ENCODE measurements around the gene GGT1.
A peak's percentile ranks its signal among the peaks of the same experiment; 100 is the strongest.
"Not testable (repeated sequence)": the region's sequence is repeated elsewhere in the genome, so short reads cannot be mapped to it uniquely, and the experiment has no call there.

The GGT1 gene

GRCh38 chr22:24599958-24600715 lies 2.9 kb upstream of the GGT1 start:
- DNase-seq = not testable (repeated sequence)

DNA sequence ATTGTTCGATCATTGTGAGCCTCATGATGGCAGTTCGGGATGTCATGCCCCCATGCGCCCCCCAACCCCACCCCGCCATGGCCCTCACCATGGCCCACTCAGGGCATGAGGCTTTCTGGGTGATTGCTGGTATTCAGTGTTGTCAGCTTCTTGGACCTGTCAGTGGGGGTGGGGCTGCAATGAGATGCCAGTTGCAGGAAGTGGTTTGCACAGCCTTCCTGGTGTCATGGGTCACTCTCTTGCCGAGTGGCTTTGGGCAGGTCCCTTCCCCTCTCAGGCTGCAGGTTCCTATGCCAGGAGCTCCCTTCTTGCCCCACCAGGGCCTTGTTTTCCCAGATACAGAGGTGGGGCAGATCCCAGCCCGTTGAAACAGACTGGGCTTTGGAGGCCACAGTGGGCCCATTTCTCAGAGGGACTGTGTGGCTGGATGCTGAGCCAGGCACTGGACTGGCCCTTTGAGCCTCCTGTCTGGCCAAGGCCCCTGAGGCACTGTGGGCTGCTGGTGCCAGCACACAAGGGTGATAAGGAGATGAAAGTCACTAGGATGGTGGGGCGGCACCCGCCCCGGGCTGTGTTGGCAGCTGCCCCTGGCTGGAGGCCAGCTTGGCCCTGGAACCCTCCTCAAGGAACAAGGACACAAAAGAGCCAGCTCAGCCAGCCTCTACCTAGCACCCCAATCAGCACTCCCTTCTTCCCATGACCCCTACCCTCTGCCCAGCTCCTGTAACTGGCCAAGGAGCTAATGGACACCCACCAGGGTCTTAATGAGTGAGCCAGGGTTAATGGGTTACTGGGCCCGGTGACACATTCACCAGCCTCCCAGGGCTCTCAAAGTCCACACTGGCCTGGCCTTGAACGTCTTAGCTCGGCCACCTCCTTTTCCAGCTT lies 1.5 kb upstream of the GGT1 start:
- no peak for DNase-seq

- not testable (repeated sequence) for DNase-seq
Measured at GRCh38 chr22:24602105-24602749, 766 bp upstream of the GGT1 start.

- not testable (repeated sequence) for DNase-seq
Measured at GRCh38 chr22:24603770-24604629, 1.0 kb downstream of the GGT1 start.

DNA sequence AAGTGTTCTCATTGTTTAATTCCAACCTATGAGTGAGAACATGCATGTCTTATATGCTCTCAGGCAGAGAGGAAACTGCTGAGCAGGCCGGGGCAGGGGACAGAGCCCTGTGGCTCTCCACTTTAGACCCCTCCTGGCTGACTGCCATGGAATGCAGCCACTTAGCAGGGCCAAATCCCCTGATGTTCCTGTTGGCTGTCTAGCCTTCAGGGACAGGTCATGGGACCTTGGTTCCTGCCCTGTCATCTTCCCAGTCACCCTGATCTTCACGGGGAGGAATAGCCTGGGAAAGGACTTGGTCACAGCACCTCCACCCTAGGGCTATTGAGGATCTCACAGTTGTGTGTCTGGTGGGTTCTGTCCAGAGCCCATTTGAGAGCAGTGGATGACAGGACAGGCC lies 3.3 kb downstream of the GGT1 start:
- DNase-seq = not testable (repeated sequence)

DNA sequence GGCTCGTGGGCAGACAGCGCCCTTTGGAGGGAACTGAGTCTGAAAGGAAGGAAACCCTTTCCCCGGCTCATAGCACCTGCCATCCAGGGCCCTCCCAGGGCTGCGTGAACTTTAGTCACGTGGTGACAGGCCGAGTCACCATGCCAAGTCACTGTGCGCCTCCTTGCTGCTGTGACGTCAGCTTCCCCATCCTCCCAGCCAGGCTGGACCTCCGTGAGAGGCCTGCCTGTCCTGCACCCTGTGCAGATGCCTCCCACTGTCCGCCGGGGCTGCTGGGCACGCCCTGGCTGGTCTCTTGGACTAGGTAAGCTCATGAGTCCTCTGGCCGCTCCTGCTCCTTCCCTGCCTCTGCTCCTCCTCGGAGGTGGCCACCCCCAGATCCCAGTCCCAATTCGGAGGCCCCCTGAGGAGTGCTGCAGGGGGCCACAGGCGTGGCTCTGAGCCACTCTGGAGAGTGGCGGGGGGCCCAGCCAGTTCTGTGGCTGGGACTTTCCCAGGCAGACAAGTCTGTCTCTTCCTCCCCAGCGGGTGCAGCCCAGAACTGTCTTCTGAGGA lies 4.5 kb downstream of the GGT1 start:
- peak; percentile 30 for DNase-seq

DNA sequence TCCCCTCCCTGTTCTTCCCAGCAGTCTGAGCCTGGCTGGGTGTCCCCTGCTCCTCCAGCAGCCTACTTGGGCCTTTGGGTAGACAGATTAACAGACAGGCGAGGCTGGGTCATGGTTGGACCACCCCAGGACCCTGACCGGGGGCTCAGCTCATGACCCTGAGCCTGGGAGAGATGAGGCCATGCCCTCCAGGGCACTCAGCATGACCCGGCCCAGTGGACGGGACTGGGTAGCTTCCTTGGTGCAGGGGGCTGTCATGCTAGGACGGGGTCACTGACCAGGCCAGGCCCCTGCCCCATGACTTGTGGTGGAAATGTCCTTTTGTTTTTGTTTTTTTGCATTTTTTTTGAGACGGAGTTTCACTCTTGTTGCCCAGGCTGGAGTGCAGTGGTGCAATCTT lies 5.3 kb downstream of the GGT1 start:
- DNase-seq = not testable (repeated sequence)

GRCh38 chr22:24609888-24610287 lies 6.9 kb downstream of the GGT1 start:
- DNase-seq = not testable (repeated sequence)

GRCh38 chr22:24614794-24615193 lies 11.8 kb downstream of the GGT1 start:
- not testable (repeated sequence) for DNase-seq

- not testable (repeated sequence) for DNase-seq
Measured at GRCh38 chr22:24621244-24621643, 18.3 kb downstream of the GGT1 start.

- DNase-seq = not testable (repeated sequence)
Measured at GRCh38 chr22:24622596-24622995, 19.6 kb downstream of the GGT1 start.

DNA sequence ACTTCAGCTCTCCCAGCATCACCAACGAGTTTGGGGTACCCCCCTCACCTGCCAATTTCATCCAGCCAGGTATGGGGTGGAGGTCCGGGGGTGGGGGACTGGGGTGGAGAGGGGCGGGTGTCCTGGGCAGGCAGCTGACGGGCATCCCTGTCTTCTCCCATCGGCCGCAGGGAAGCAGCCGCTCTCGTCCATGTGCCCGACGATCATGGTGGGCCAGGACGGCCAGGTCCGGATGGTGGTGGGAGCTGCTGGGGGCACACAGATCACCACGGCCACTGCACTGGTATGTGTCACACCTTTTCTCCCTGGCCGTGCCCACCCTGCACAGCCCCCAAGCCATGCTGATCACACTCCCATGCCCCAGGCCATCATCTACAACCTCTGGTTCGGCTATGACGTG lies 24.9 kb downstream of the GGT1 start:
- DNase-seq = not testable (repeated sequence)

GRCh38 chr22:24629069-24629468 lies 26.1 kb downstream of the GGT1 start:
- not testable (repeated sequence) for DNase-seq

GRCh38 chr22:24630812-24631427 lies 27.9 kb downstream of the GGT1 start:
- DNase-seq = not testable (repeated sequence)

- not testable (repeated sequence) for DNase-seq
Measured at GRCh38 chr22:24631430-24632122, 28.6 kb downstream of the GGT1 start.

GRCh38 chr22:24632642-24633041 lies 29.6 kb downstream of the GGT1 start:
- DNase-seq = not testable (repeated sequence)

DNA sequence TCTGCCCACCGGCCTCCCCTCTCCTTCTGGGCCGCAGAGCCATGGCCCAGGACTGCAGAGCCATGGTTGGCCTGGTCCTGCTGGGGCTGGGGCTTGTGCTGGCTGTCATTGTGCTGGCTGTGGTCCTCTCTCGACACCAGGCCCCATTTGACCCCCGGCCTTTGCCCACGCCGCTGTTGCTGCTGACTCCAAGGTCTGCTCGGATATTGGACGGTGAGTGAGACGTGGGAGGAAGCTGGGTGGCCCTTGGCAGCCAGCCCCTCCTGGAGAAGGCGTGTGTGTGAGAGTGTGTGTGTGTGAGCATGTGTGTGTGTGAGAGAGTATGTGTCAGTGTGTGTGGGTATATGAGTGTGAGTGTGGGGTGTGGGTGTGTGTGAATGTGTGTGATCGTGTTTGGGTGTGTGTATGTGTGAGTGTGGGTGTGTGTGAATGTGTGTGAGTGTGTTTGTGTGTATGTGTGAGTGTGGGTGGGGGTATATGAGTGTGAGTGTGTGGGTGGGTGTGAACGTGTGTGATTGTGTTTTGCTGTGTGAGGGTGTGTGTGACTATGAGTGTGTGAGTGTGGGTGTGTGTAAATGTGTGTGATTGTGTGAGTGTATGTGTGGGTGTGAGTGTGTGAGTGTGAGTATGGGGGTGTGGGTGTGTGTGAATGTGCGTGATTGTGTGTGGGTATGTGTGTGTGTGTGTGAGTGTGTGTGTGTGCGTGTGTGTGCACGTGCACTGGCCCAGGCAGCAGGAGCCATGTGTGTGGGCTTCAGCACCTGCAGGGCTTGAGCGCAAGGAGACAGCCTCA lies 30.4 kb downstream of the GGT1 start:
- not testable (repeated sequence) for DNase-seq

GRCh38 chr22:24634776-24635389 lies 31.9 kb downstream of the GGT1 start:
- DNase-seq = not testable (repeated sequence)

DNA sequence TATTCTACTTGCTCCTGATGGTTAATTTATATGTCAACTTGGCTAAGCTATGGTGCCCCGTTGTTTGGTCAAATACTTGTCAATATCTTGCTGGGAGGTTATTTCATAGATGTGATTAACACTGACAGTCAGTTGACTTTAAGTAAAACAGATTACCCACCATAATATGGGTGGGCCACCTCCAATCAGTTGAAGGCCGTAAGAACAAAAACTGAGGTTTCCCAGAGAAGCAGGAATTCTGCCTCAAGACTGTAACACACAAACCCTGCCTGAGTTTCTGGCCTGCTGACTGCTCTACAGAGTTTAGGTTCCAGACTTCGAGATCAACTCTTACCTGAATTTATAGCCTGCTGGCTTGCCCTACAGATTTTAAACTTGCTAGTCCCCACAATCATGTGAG lies 33.5 kb downstream of the GGT1 start:
- DNase-seq = not testable (repeated sequence)
